ENCODE results near the gene TRNT1. TPM values are rescaled to one million over a fixed set of nuclear protein-coding genes. Genes with fewer than 3 reads are reported as not detected.

Gene TRNT1
- total and polyA plus RNA-seq, 4 experiments from 2014 or later = 23.2 to 44.8 (median 35.3) TPM

DNA sequence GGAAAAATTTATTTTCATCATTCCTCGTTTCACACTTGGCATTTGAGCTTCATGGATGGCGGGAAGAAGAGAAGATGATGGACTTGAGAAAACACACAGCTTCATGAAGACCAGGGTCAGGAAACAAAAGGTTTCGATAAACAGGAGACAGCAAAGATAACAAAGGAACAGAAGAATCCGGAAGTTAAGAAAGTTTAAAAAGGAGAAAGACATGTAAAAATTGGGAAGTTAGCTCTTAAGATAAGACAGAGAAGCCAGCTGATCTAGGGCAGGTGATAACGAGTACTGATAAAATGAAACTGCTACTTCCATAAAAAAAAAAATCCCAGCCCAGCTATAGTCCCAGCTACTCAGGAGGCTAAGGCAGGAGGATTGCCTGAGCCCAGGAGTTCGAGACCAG is 40.5 kb upstream of the TRNT1 start:
- DNase-seq = no peak

GRCh38 chr3:3087279-3087678 is 39.5 kb upstream of the TRNT1 start:
- H3K4me1 Mint-ChIP-seq = peaks cover 0 to 2% (median 0%) of the 10 kb centered on the region in 4 donors
- no peaks in the 10 kb centered on the region for H3K4me1 ChIP-seq (ENCODE audit: insufficient read depth, low read length)
- peaks cover 0 to 2% (median 0%) of the 10 kb centered on the region in 8 donors for H3K9me3 Mint-ChIP-seq
- H3K27ac Mint-ChIP-seq = no peak overlapping the region
- ChIA-PET CTCF (ENCODE audit: partially characterized antibody) (interaction anchor here (0.6 to 1.7 kb wide), 2 partner anchors 16 to 262 kb away, joined by 3 to 4 read pairs; no protein-coding TSS in a partner anchor), POLR2A (ENCODE audit: partially characterized antibody) (no interaction called here)
- no peaks in the 10 kb centered on the region for H3K36me3 Mint-ChIP-seq
- no peaks in the 10 kb centered on the region for H3K27me3 Mint-ChIP-seq
- H3K36me3 ChIP-seq (ENCODE audit: insufficient read depth, low read length) = no peaks in the 10 kb centered on the region
- intact Hi-C loops (cut with micrococcal nuclease) = no loop called here
- H3K4me3 ChIP-seq (ENCODE audit: low read length in 2 of 2) = no peak overlapping the region
- no peak for DNase-seq
- no peak overlapping the region for H3K27ac ChIP-seq (ENCODE audit: low read depth, low read length)
- no peak overlapping the region for H3K4me3 Mint-ChIP-seq
- H3K9me3 ChIP-seq (ENCODE audit: control insufficient read depth in 1 of 2, low read length in 2 of 2) = no peaks in the 10 kb centered on the region
- H3K27me3 ChIP-seq (ENCODE audit: insufficient read depth, low read length) = no peaks in the 10 kb centered on the region

More for the DNA sequence above, 40.5 kb upstream of the TRNT1 start:
- Mint-ChIP-seq H3K4me1 (peaks cover 0 to 2% (median 0%) of the 10 kb centered on the region in 4 donors), H3K27ac (peak overlapping the region in 1 of 7 donors; percentile 43), H3K27me3 (no peaks in the 10 kb centered on the region), H3K36me3 (no peaks in the 10 kb centered on the region), H3K4me3 (no peak overlapping the region), H3K9me3 (peaks cover 0 to 2% (median 0%) of the 10 kb centered on the region in 8 donors)
- Histone ChIP-seq H3K9me3 (ENCODE audit: control insufficient read depth in 1 of 2, low read length in 2 of 2) (no peaks in the 10 kb centered on the region), H3K4me1 (ENCODE audit: insufficient read depth, low read length) (no peaks in the 10 kb centered on the region), H3K4me3 (ENCODE audit: low read length in 2 of 2) (no peak overlapping the region), H3K27me3 (ENCODE audit: insufficient read depth, low read length) (no peaks in the 10 kb centered on the region), H3K27ac (ENCODE audit: low read depth, low read length) (no peak overlapping the region), H3K36me3 (ENCODE audit: insufficient read depth, low read length) (no peaks in the 10 kb centered on the region)
- POLR2A ChIA-PET (ENCODE audit: partially characterized antibody) = no interaction called here
- CTCF ChIA-PET (ENCODE audit: partially characterized antibody) = no interaction called here
- intact Hi-C loops (cut with micrococcal nuclease) = no loop called here

DNA sequence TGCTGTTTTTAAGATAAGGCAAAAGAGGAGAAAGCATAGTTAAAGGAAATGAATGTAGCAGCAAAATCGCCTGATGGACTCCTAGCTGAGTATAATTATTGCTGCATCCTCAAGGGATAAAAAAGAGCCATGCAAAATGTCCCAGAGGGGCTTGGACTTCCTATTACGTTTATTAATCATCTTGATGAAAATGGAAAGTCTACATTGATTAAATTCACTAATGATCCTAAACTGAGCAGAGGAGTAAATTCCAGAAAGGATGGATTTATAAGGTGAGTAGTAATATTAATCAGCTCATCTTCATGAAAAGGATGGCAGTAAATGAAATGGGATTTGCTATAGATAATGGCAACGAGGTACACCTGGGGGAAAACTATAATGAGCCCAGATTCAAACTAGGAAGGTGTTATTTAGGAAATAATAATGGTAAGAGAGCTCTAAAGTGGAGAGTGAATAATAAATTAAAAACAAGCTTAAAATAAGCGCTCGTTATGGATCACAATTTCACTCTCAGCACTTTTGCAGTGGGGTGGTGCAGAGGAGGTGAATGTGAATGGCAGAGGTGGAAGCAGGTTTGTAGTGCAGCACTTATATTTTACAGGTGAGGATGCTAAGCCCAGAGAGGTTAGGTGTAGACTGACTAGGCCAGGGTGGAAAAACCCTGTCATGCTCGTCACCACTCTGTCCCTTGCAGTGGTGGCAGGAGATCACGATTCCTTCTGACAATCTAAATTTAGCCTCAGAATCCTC is 38.8 kb upstream of the TRNT1 start:
- H3K4me1 ChIP-seq (ENCODE audit: insufficient read depth, low read length) = no peaks in the 10 kb centered on the region
- no peaks in the 10 kb centered on the region for H3K9me3 ChIP-seq (ENCODE audit: control insufficient read depth in 1 of 2, low read length in 2 of 2)
- Mint-ChIP-seq H3K4me3 (no peak overlapping the region), H3K4me1 (peaks cover 0 to 2% (median 0%) of the 10 kb centered on the region in 4 donors), H3K27me3 (no peaks in the 10 kb centered on the region), H3K27ac (peak overlapping the region in 2 of 7 donors; percentile 1 to 59), H3K36me3 (no peaks in the 10 kb centered on the region), H3K9me3 (peaks cover 0 to 2% (median 0%) of the 10 kb centered on the region in 8 donors)
- no peak overlapping the region for H3K4me3 ChIP-seq (ENCODE audit: low read length in 2 of 2)
- H3K36me3 ChIP-seq (ENCODE audit: insufficient read depth, low read length) = no peaks in the 10 kb centered on the region
- DNase-seq = no peak
- POLR2A ChIA-PET (ENCODE audit: partially characterized antibody) = no interaction called here
- H3K27me3 ChIP-seq (ENCODE audit: insufficient read depth, low read length) = no peaks in the 10 kb centered on the region
- no peak overlapping the region for H3K27ac ChIP-seq (ENCODE audit: low read depth, low read length)
- intact Hi-C loops (cut with micrococcal nuclease) = no loop called here
- CTCF ChIA-PET (ENCODE audit: partially characterized antibody) = interaction anchor here (1.7 kb wide), 1 partner anchor 16 kb away, joined by 4 read pairs; no protein-coding TSS in a partner anchor

DNA sequence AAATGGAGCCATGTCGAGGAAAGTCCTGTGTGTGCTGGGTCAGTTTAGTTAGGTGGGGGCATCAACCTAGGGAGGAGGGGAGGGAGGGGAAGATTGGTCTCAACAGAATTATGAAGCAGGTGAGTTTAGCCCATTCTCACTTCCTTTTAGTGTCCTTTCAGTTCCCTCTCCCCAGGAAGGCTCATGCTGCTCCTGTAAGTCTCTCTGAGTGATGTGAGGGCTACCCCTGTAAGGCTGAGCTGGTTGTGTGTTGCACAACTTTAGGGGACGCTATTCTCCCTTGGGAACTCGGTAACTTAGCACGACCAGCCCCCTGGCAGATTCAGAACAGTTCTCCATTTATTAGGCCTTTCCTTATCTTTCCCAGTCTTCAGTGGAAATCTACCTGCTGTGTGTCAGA is 37.7 kb upstream of the TRNT1 start:
- ChIA-PET CTCF (ENCODE audit: partially characterized antibody) (no interaction called here), POLR2A (ENCODE audit: partially characterized antibody) (no interaction called here)
- DNase-seq = no peak
- Histone ChIP-seq H3K27me3 (ENCODE audit: insufficient read depth, low read length) (no peaks in the 10 kb centered on the region), H3K27ac (ENCODE audit: low read depth, low read length) (no peak overlapping the region), H3K4me1 (ENCODE audit: insufficient read depth, low read length) (no peaks in the 10 kb centered on the region), H3K9me3 (ENCODE audit: control insufficient read depth in 1 of 2, low read length in 2 of 2) (no peaks in the 10 kb centered on the region), H3K36me3 (ENCODE audit: insufficient read depth, low read length) (no peaks in the 10 kb centered on the region), H3K4me3 (ENCODE audit: low read length in 2 of 2) (no peak overlapping the region)
- Mint-ChIP-seq H3K27ac (peak overlapping the region in 1 of 7 donors; percentile 23), H3K4me1 (peaks cover 0 to 2% (median 0%) of the 10 kb centered on the region in 4 donors), H3K27me3 (peaks cover 0 to 1% of the 10 kb centered on the region in 2 donors), H3K9me3 (no peaks in the 10 kb centered on the region), H3K36me3 (no peaks in the 10 kb centered on the region), H3K4me3 (no peak overlapping the region)
- intact Hi-C loops (cut with micrococcal nuclease) = no loop called here

DNA sequence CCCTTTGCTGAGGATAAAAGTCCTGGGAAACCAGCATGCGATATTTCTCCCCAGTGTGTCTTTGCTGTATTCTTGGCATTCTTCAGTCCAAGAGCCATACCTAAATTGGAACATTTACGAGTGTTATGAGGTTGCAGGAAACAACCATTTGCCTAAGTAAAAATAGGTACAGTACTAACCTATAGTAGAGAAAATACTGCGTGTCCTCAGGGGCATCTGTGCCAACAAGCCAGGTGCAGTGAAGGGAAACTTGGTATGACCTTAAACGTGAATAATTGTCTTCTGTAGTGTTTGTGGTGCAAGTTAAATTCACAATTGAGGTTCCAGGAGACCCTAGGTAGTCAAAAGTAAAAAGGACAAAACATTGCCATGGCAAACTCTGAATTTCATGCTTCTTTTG is 28.8 kb upstream of the TRNT1 start:
- Histone ChIP-seq H3K4me3 (ENCODE audit: low read length in 2 of 2) (no peak overlapping the region), H3K4me1 (ENCODE audit: insufficient read depth, low read length) (no peaks in the 10 kb centered on the region), H3K27me3 (ENCODE audit: insufficient read depth, low read length) (no peaks in the 10 kb centered on the region), H3K36me3 (ENCODE audit: insufficient read depth, low read length) (no peaks in the 10 kb centered on the region), H3K9me3 (ENCODE audit: control insufficient read depth in 1 of 2, low read length in 2 of 2) (no peaks in the 10 kb centered on the region), H3K27ac (ENCODE audit: low read depth, low read length) (no peak overlapping the region)
- H3K27ac Mint-ChIP-seq = no peak overlapping the region
- intact Hi-C loops (cut with micrococcal nuclease) = no loop called here
- ChIA-PET POLR2A (ENCODE audit: partially characterized antibody) (no interaction called here), CTCF (ENCODE audit: partially characterized antibody) (no interaction called here)
- no peaks in the 10 kb centered on the region for H3K36me3 Mint-ChIP-seq
- no peaks in the 10 kb centered on the region for H3K4me1 Mint-ChIP-seq
- DNase-seq = no peak
- H3K9me3 Mint-ChIP-seq = peaks cover 0 to 1% (median 0%) of the 10 kb centered on the region in 8 donors
- H3K4me3 Mint-ChIP-seq = no peak overlapping the region
- peaks cover 0 to 1% of the 10 kb centered on the region in 2 donors for H3K27me3 Mint-ChIP-seq

- Histone ChIP-seq H3K4me3 (ENCODE audit: low read length in 2 of 2) (no peak overlapping the region), H3K9me3 (ENCODE audit: control insufficient read depth in 1 of 2, low read length in 2 of 2) (no peaks in the 10 kb centered on the region), H3K27me3 (ENCODE audit: insufficient read depth, low read length) (no peaks in the 10 kb centered on the region), H3K4me1 (ENCODE audit: insufficient read depth, low read length) (no peaks in the 10 kb centered on the region), H3K36me3 (ENCODE audit: insufficient read depth, low read length) (no peaks in the 10 kb centered on the region), H3K27ac (ENCODE audit: low read depth, low read length) (no peak overlapping the region)
- intact Hi-C loops (cut with micrococcal nuclease) = no loop called here
- CTCF ChIA-PET (ENCODE audit: partially characterized antibody) = no interaction called here
- no peaks in the 10 kb centered on the region for H3K9me3 Mint-ChIP-seq
- peaks cover 0 to 3% of the 10 kb centered on the region in 2 donors for H3K36me3 Mint-ChIP-seq
- POLR2A ChIA-PET (ENCODE audit: partially characterized antibody) = no interaction called here
- H3K27ac Mint-ChIP-seq = peak overlapping the region in 1 of 7 donors; percentile 25
- peaks cover 0 to 2% (median 0%) of the 10 kb centered on the region in 4 donors for H3K4me1 Mint-ChIP-seq
- peaks cover 0 to 8% of the 10 kb centered on the region in 2 donors for H3K27me3 Mint-ChIP-seq
- H3K4me3 Mint-ChIP-seq = no peak overlapping the region
- no peak for DNase-seq
Observed at GRCh38 chr3:3101660-3102458, 24.9 kb upstream of the TRNT1 start.

DNA sequence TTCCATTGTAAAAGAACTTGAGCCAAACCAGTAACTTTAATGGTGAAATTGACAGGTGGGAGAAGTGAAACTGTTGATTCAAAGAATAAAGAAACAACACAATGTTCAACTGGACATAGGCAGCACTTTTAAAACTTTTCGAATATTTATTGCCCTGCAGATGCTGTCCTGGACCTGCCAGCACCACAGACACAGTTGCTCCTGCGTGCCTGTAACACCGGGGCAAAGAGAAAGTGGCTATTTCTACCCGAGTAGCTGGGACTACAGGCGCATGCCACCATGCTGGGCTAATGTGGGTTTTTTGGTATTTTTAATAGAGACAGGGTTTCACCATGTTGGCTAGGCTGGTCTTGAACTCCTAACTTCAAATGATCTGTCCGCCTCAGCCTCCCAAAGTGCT is 24.0 kb upstream of the TRNT1 start:
- Mint-ChIP-seq H3K36me3 (peaks cover 0 to 3% of the 10 kb centered on the region in 2 donors), H3K9me3 (no peaks in the 10 kb centered on the region), H3K27ac (no peak overlapping the region), H3K4me1 (peaks cover 0 to 5% (median 0%) of the 10 kb centered on the region in 4 donors), H3K4me3 (no peak overlapping the region), H3K27me3 (peaks cover 0 to 8% of the 10 kb centered on the region in 2 donors)
- Histone ChIP-seq H3K4me1 (ENCODE audit: insufficient read depth, low read length) (no peaks in the 10 kb centered on the region), H3K27me3 (ENCODE audit: insufficient read depth, low read length) (no peaks in the 10 kb centered on the region), H3K27ac (ENCODE audit: low read depth, low read length) (no peak overlapping the region), H3K36me3 (ENCODE audit: insufficient read depth, low read length) (no peaks in the 10 kb centered on the region), H3K9me3 (ENCODE audit: control insufficient read depth in 1 of 2, low read length in 2 of 2) (no peaks in the 10 kb centered on the region), H3K4me3 (ENCODE audit: low read length in 2 of 2) (no peak overlapping the region)
- ChIA-PET CTCF (ENCODE audit: partially characterized antibody) (interaction anchor here (1.5 kb wide), 1 partner anchor 98 kb away, joined by 4 read pairs; no protein-coding TSS in a partner anchor), POLR2A (ENCODE audit: partially characterized antibody) (no interaction called here)
- intact Hi-C loops (cut with micrococcal nuclease) = no loop called here
- DNase-seq = no peak

Data from CD4-positive, alpha-beta memory T cell (primary cell).